Astrocyte of the spinal cord (primary cell): ENCODE data around the gene KIRREL1.
A peak's percentile ranks its signal among the peaks of the same experiment; 100 is the strongest.

Experiments used
- DNase-seq: peaks from one replicate; pipeline ENCODE4 v3.0.0; 2011; ENCODE audit warnings: low read depth, low spot score
- H3K4me3 ChIP-seq: 2 replicates; pipeline ENCODE4 v1.5.1; 2011; ENCODE audit warnings: low read depth, mild to moderate bottlenecking, low read length, moderate library complexity
- CTCF ChIP-seq: IDR thresholded peaks from 2 replicates; pipeline ENCODE4 v1.5.1; 2012; ENCODE audit warnings: low read depth, mild to moderate bottlenecking, low read length, inconsistent platforms
- in situ Hi-C: cut with HindIII; loops from 2 replicates; pipeline ENCODE4 v1.10.0; 2017; ENCODE audit warnings: low sequenced_read_pairs

Gene KIRREL1

DNA sequence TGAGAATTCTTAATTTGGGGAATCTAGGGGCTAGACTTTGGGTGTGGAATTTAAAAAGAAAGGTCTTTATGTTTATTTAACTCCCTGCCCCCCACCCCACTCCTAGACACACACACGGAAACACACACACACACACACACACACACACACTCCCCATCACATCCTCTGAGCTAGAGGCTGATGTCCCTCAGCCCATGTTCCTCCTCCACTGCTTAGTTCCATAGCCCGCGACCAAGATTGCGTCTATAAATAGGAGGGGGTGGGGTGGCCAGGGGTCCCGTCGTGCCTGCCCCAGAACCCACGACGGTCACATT lies 655 bp upstream of the KIRREL1 start:
- in situ Hi-C loops: no loop called here
- DNase-seq: no peak
- H3K4me3 ChIP-seq: peak overlapping the region; percentile 98
- TF ChIP-seq CTCF: no peak

GRCh38 chr1:157993918-157994605 lies 617 bp downstream of the KIRREL1 start:
- in situ Hi-C loops: no loop called here
- TF ChIP-seq CTCF: peak; percentile 23
- H3K4me3 ChIP-seq: peak overlapping the region; percentile 98
- no peak for DNase-seq

DNA sequence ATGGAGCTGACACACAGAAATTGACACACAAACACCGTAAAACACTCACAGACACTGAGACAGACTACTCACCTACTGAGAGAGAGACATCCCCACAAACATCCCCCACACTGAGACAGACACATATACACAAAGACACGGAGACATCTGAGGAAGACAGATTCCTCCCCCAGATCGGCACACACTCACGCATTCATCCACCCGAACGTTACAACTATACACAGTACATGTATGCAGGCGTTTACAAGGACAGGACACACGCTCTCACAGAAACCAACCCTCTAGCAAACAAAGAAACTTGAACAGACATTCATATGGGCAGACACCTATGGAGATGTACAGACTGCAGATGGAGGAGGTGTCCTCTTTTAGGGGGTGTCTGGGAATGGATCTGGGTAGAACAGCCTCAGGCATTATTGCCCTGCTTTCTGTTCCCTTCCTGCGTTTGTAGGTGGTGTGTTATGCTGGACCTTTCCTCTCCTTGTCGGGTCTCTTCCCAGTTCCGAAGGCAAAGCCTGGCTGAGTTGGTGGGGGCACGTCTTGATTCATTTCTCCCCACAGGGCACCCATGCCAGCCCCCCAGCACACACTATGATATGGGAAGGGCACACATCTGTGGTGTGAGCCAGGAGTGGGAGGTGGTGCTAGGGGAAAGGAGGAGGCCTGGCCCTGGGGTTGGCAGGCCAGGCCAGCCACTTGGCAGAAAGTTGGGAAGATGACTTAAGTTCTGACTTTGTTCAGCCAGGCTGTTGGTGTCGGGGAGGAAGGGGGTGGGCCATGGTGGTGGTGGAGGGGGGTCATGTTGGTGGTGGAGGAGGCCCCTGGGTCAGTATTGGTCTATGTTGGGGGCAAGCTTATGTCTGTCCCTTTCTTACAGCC lies 1.5 kb downstream of the KIRREL1 start:
- no peak for TF ChIP-seq CTCF
- H3K4me3 ChIP-seq: peak overlapping the region; percentile 98
- DNase-seq: peak; percentile 32
- in situ Hi-C loops: no loop called here

- peak; percentile 13 for TF ChIP-seq CTCF
- in situ Hi-C loops: no loop called here
- no peak for DNase-seq
- H3K4me3 ChIP-seq: peak overlapping the region; percentile 98
Measured at GRCh38 chr1:157995583-157996169, 2.2 kb downstream of the KIRREL1 start.

GRCh38 chr1:157996433-157996832 lies 3.0 kb downstream of the KIRREL1 start:
- TF ChIP-seq CTCF: no peak
- in situ Hi-C loops: no loop called here
- DNase-seq: no peak
- H3K4me3 ChIP-seq: no peak overlapping the region

- no peak for DNase-seq
- TF ChIP-seq CTCF: no peak
- in situ Hi-C loops: no loop called here
- no peak overlapping the region for H3K4me3 ChIP-seq
Measured at GRCh38 chr1:158000507-158000906, 7.1 kb downstream of the KIRREL1 start.
